Mesothelial cell of epicardium (in vitro differentiated cells): Measurements from ENCODE around the gene DHX16. TPM values are rescaled to one million over a fixed set of nuclear protein-coding genes. Genes with fewer than 3 reads are reported as not detected.
"Not testable (repeated sequence)": the region's sequence is repeated elsewhere in the genome, so short reads cannot be mapped to it uniquely, and the experiment has no call there.

Source experiments
- DNase-seq, 2 experiments: peaks; one replicate each; pipeline ENCODE4 v3.0.0; 2021; ENCODE audit warnings: low spot score in 2 of 2; ENCODE audit not compliant: unreplicated experiment in 2 of 2
- H3K27ac Mint-ChIP-seq: 2 replicates; pipeline ENCODE4 v1.8.0; 2021; ENCODE audit warnings: mixed read lengths
- H3K27me3 Mint-ChIP-seq: 2 replicates; pipeline ENCODE4 v1.8.0; 2021; ENCODE audit warnings: low read depth, mixed read lengths
- H3K36me3 Mint-ChIP-seq: 2 replicates; pipeline ENCODE4 v1.8.0; 2021; ENCODE audit warnings: mixed read lengths
- H3K4me1 Mint-ChIP-seq: 2 replicates; pipeline ENCODE4 v1.8.0; 2021; ENCODE audit warnings: mixed read lengths
- H3K4me3 Mint-ChIP-seq: 2 replicates; pipeline ENCODE4 v1.8.0; 2021; ENCODE audit warnings: mild to moderate bottlenecking, moderate library complexity, mixed read lengths
- H3K9me3 Mint-ChIP-seq: 2 replicates; pipeline ENCODE4 v1.8.0; 2021; ENCODE audit warnings: mixed read lengths
- CTCF ChIP-seq: fragments of 200-600 bp; sonication (generic); IDR thresholded peaks from one replicate; pipeline ENCODE4 v1.5.0; 2021; ENCODE audit warnings: antibody characterized with exemption; ENCODE audit not compliant: unreplicated experiment
- total RNA-seq: library from RNA; stranded (reverse); gene quantifications from 3 replicates; pipeline ENCODE4 v1.2.1, GENCODE V29; 2021

The DHX16 gene
- total RNA-seq, 1 donor from 2014 or later = 25.2 TPM

- no peak for TF ChIP-seq CTCF
- no peak overlapping the region for H3K27ac Mint-ChIP-seq
Measured at GRCh38 chr6:30676660-30677285, 4.0 kb upstream of the DHX16 start.

GRCh38 chr6:30670760-30671527 lies 1.9 kb downstream of the DHX16 start:
- peaks cover 19% of the 10 kb centered on the region for H3K36me3 Mint-ChIP-seq
- H3K27me3 Mint-ChIP-seq = no peaks in the 10 kb centered on the region
- H3K4me1 Mint-ChIP-seq = peaks cover 13% of the 10 kb centered on the region
- H3K4me3 Mint-ChIP-seq = peak overlapping the region; percentile 87
- DNase-seq = no peak
- TF ChIP-seq CTCF = no peak
- H3K27ac Mint-ChIP-seq = peak overlapping the region; percentile 51
- no peaks in the 10 kb centered on the region for H3K9me3 Mint-ChIP-seq

More at GRCh38 chr6:30676660-30677285, 4.0 kb upstream of the DHX16 start:
- Mint-ChIP-seq H3K9me3 (no peaks in the 10 kb centered on the region), H3K4me3 (no peak overlapping the region), H3K36me3 (peaks cover 12% of the 10 kb centered on the region), H3K27me3 (no peaks in the 10 kb centered on the region), H3K4me1 (peaks cover 20% of the 10 kb centered on the region)
- no peak for DNase-seq

- H3K27me3 Mint-ChIP-seq, H3K4me1 Mint-ChIP-seq, H3K9me3 Mint-ChIP-seq, DNase-seq, H3K4me3 Mint-ChIP-seq, H3K27ac Mint-ChIP-seq: not testable (repeated sequence)
- peaks cover 43% of the 10 kb centered on the region for H3K36me3 Mint-ChIP-seq
Measured at GRCh38 chr6:30666300-30666699, 6.5 kb downstream of the DHX16 start.

- Mint-ChIP-seq H3K4me1 (no peaks in the 10 kb centered on the region), H3K9me3 (no peaks in the 10 kb centered on the region), H3K27ac (no peak overlapping the region), H3K36me3 (peaks cover 40% of the 10 kb centered on the region), H3K4me3 (no peak overlapping the region), H3K27me3 (no peaks in the 10 kb centered on the region)
- DNase-seq = no peak
- no peak for TF ChIP-seq CTCF
Measured at GRCh38 chr6:30664994-30665767, 7.6 kb downstream of the DHX16 start.

- H3K4me1 Mint-ChIP-seq, H3K4me3 Mint-ChIP-seq, DNase-seq, H3K27ac Mint-ChIP-seq, H3K27me3 Mint-ChIP-seq, H3K9me3 Mint-ChIP-seq: not testable (repeated sequence)
- H3K36me3 Mint-ChIP-seq = peaks cover 55% of the 10 kb centered on the region
Measured at GRCh38 chr6:30657922-30658321, 14.9 kb downstream of the DHX16 start.

GRCh38 chr6:30657454-30657853 lies 15.4 kb downstream of the DHX16 start:
- Mint-ChIP-seq H3K27ac (no peak overlapping the region), H3K36me3 (peaks cover 53% of the 10 kb centered on the region), H3K4me1 (no peaks in the 10 kb centered on the region), H3K4me3 (no peak overlapping the region), H3K27me3 (no peaks in the 10 kb centered on the region), H3K9me3 (no peaks in the 10 kb centered on the region)
- no peak for DNase-seq
- TF ChIP-seq CTCF = no peak
